T-helper 1 cell treated with Interleukin-12 subunit alpha and Interleukin-12 subunit beta and Interleukin-4 antibody, amounts not matched to agents 30 ng/mL and 1 ng/mL, for 36 hours (primary cell): ENCODE results near the gene CRIP2. TPM values are rescaled to one million over a fixed set of nuclear protein-coding genes. Genes with fewer than 3 reads are reported as not detected.

Experiments used
- intact Hi-C: fragments of 100-400 bp; cut with micrococcal nuclease; formaldehyde crosslinking; loops from one replicate; pipeline ENCODE4 v1.15.1; 2024
- total RNA-seq: library from RNA; stranded (reverse); gene quantifications from 2 replicates; pipeline ENCODE4 v1.2.3, GENCODE V29; 2022

Gene CRIP2
- total RNA-seq, 1 donor from 2014 or later = 0.71 TPM

- intact Hi-C loops = no loop called here
Measured at GRCh38 chr14:105461903-105462302, 12.7 kb upstream of the CRIP2 start.

- intact Hi-C loops = no loop called here
Measured at GRCh38 chr14:105464501-105464900, 10.1 kb upstream of the CRIP2 start.

GRCh38 chr14:105465209-105466031 is 9.2 kb upstream of the CRIP2 start:
- intact Hi-C loops = no loop called here

- intact Hi-C loops = no loop called here
Measured at GRCh38 chr14:105466531-105467248, 7.9 kb upstream of the CRIP2 start.

- intact Hi-C loops = no loop called here
Measured at GRCh38 chr14:105467249-105467941, 7.2 kb upstream of the CRIP2 start.

- intact Hi-C loops = no loop called here
Measured at GRCh38 chr14:105467942-105468471, 6.6 kb upstream of the CRIP2 start.

- intact Hi-C loops = no loop called here
Measured at GRCh38 chr14:105468621-105469241, 5.9 kb upstream of the CRIP2 start.

GRCh38 chr14:105469456-105470349 is 4.9 kb upstream of the CRIP2 start:
- intact Hi-C loops = no loop called here

GRCh38 chr14:105470350-105471296 is 4.0 kb upstream of the CRIP2 start:
- intact Hi-C loops = no loop called here

GRCh38 chr14:105471297-105471821 is 3.3 kb upstream of the CRIP2 start:
- intact Hi-C loops = no loop called here

GRCh38 chr14:105471823-105472485 is 2.7 kb upstream of the CRIP2 start:
- intact Hi-C loops = no loop called here

- intact Hi-C loops = no loop called here
Measured at GRCh38 chr14:105472486-105472991, 2.1 kb upstream of the CRIP2 start.

- intact Hi-C loops = no loop called here
Measured at GRCh38 chr14:105473033-105473676, 1.5 kb upstream of the CRIP2 start.

GRCh38 chr14:105473677-105474482 is 741 bp upstream of the CRIP2 start:
- intact Hi-C loops = loop anchor here (1.0 to 2.0 kb wide), 2 partner anchors 17 to 59 kb away; partner anchors contain the start of gene TEDC1

GRCh38 chr14:105475269-105476096 is 862 bp downstream of the CRIP2 start:
- intact Hi-C loops = loop anchor here (2.0 kb wide), 1 partner anchor 61 kb away; no protein-coding TSS in a partner anchor
